ENCODE measurements around the gene OPA3.
A peak's percentile ranks its signal among the peaks of the same experiment; 100 is the strongest.

GRCh38 chr19:45607071-45608029 is 22.7 kb upstream of the OPA3 start:
- TF ChIP-seq CTCF (IDR thresholded peaks at IDR 0.05): peak; percentile 77 to 95 (median 88)
- TF ChIP-seq POLR2A (IDR thresholded peaks at IDR 0.05): no peak

Measured in heart left ventricle (tissue), 13 donors.